H9 (cell line): ENCODE results near the gene ZBTB17. TPM values are rescaled to one million over a fixed set of nuclear protein-coding genes. Genes with fewer than 3 reads are reported as not detected.

Source experiments
- DNase-seq: peaks from one replicate; pipeline ENCODE4 v3.0.0-alpha.2; 2017
- H2AFZ ChIP-seq: one replicate; pipeline ENCODE4 v1.6.1; 2013; ENCODE audit warnings: mild to moderate bottlenecking, low read length, control low read depth, moderate library complexity
- H2AK5ac ChIP-seq: 2 replicates; pipeline ENCODE4 v1.6.1; 2013; ENCODE audit warnings: low read length, control low read depth, mixed read lengths; ENCODE audit not compliant: insufficient read length
- H2BK120ac ChIP-seq: one replicate; pipeline ENCODE4 v1.6.1; 2013; ENCODE audit warnings: low read depth, mild to moderate bottlenecking, low read length, control low read depth, inconsistent platforms; ENCODE audit not compliant: poor library complexity, severe bottlenecking
- H2BK12ac ChIP-seq: 2 replicates; pipeline ENCODE4 v1.6.1; 2013; ENCODE audit warnings: low read length, control low read depth, mixed read lengths, low read depth; ENCODE audit not compliant: insufficient read length
- H2BK15ac ChIP-seq: 2 replicates; pipeline ENCODE4 v1.6.1; 2013; ENCODE audit warnings: low read depth, low read length, control low read depth
- H2BK20ac ChIP-seq: one replicate; pipeline ENCODE4 v1.6.1; 2013; ENCODE audit warnings: low read depth, mild to moderate bottlenecking, low read length, control low read depth, inconsistent platforms; ENCODE audit not compliant: poor library complexity, severe bottlenecking
- H2BK5ac ChIP-seq: 2 replicates; pipeline ENCODE4 v1.6.1; 2013; ENCODE audit warnings: low read length, control low read depth, mixed read lengths; ENCODE audit not compliant: insufficient read length
- H3K14ac ChIP-seq: 2 replicates; pipeline ENCODE4 v1.6.1; 2013; ENCODE audit warnings: low read length, control low read depth; ENCODE audit not compliant: insufficient read depth
- H3K18ac ChIP-seq: 2 replicates; pipeline ENCODE4 v1.6.1; 2013; ENCODE audit warnings: low read depth, mild to moderate bottlenecking, mixed read lengths, low read length, control low read depth; ENCODE audit not compliant: insufficient read length
- H3K23ac ChIP-seq: 2 replicates; pipeline ENCODE4 v1.6.1; 2013; ENCODE audit warnings: low read length, control low read depth, mixed read lengths, low read depth; ENCODE audit not compliant: insufficient read length
- H3K23me2 ChIP-seq: 2 replicates; pipeline ENCODE4 v1.6.1; 2013; ENCODE audit warnings: low read depth, mild to moderate bottlenecking, mixed read lengths, low read length, control low read depth; ENCODE audit not compliant: insufficient read length, poor library complexity, severe bottlenecking
- H3K27ac ChIP-seq: 2 replicates; pipeline ENCODE4 v1.5.1; 2013; ENCODE audit warnings: low read length, control low read depth, mixed read lengths, low read depth; ENCODE audit not compliant: insufficient read length
- H3K27me3 ChIP-seq: 2 replicates; pipeline ENCODE4 v1.6.1; 2013; ENCODE audit warnings: low read length, control low read depth, inconsistent platforms; ENCODE audit not compliant: insufficient read depth
- H3K4ac ChIP-seq: 2 replicates; pipeline ENCODE4 v1.6.1; 2013; ENCODE audit warnings: low read depth, mild to moderate bottlenecking, control low read depth, inconsistent platforms, low read length, moderate library complexity
- H3K4me1 ChIP-seq: 2 replicates; pipeline ENCODE4 v1.6.1; 2013; ENCODE audit warnings: low read length, control low read depth, inconsistent platforms; ENCODE audit not compliant: insufficient read depth
- H3K4me2 ChIP-seq: 2 replicates; pipeline ENCODE4 v1.6.1; 2013; ENCODE audit warnings: low read length, control low read depth, mixed read lengths; ENCODE audit not compliant: insufficient read length, insufficient read depth
- H3K56ac ChIP-seq: 2 replicates; pipeline ENCODE4 v1.6.1; 2013; ENCODE audit warnings: low read depth, mild to moderate bottlenecking, mixed read lengths, low read length, control low read depth; ENCODE audit not compliant: insufficient read length
- H3K79me1 ChIP-seq: 2 replicates; pipeline ENCODE4 v1.6.1; 2013; ENCODE audit warnings: low read depth, mild to moderate bottlenecking, moderate library complexity, low read length, control low read depth, inconsistent platforms; ENCODE audit not compliant: insufficient read depth, poor library complexity, severe bottlenecking
- H3K79me2 ChIP-seq: 2 replicates; pipeline ENCODE4 v1.6.1; 2013; ENCODE audit warnings: low read length, control low read depth, inconsistent platforms; ENCODE audit not compliant: insufficient read depth
- H3K9ac ChIP-seq: 2 replicates; pipeline ENCODE4 v1.6.1; 2013; ENCODE audit warnings: low read length, control low read depth, mixed read lengths; ENCODE audit not compliant: insufficient read length; ENCODE audit errors: extremely low read depth
- H3K9me3 ChIP-seq: one replicate; pipeline ENCODE4 v1.6.1; 2013; ENCODE audit warnings: low read depth, low read length, inconsistent platforms; ENCODE audit not compliant: control insufficient read depth
- H3T11ph ChIP-seq: one replicate; pipeline ENCODE4 v1.6.1; 2013; ENCODE audit warnings: mild to moderate bottlenecking, low read length, control low read depth, inconsistent platforms
- H4K20me1 ChIP-seq: one replicate; pipeline ENCODE4 v1.6.1; 2013; ENCODE audit not compliant: control insufficient read depth, insufficient read length, insufficient read depth
- H4K5ac ChIP-seq: 2 replicates; pipeline ENCODE4 v1.6.1; 2013; ENCODE audit warnings: low read depth, mild to moderate bottlenecking, mixed read lengths, low read length, control low read depth; ENCODE audit not compliant: insufficient read length
- H4K8ac ChIP-seq: replicated peaks from 2 replicates; pipeline ENCODE4 v1.6.1; 2013; ENCODE audit warnings: low read length, control low read depth, mixed read lengths, low read depth; ENCODE audit not compliant: insufficient read length
- H4K91ac ChIP-seq: 2 replicates; pipeline ENCODE4 v1.6.1; 2013; ENCODE audit warnings: low read depth, mild to moderate bottlenecking, moderate library complexity, mixed read lengths, low read length, control low read depth; ENCODE audit not compliant: insufficient read length
- H3K27ac Mint-ChIP-seq, 3 experiments: 2 replicates in 2 of 3; 3 replicates in 1 of 3; pipeline ENCODE4 v1.8.0; 2020 to 2021; ENCODE audit warnings: mixed read lengths in 3 of 3, mild to moderate bottlenecking in 1 of 3, moderate library complexity in 1 of 3
- H3K27me3 Mint-ChIP-seq: 2 replicates; pipeline ENCODE4 v1.8.0; 2021; ENCODE audit warnings: low read depth, mild to moderate bottlenecking, moderate library complexity, mixed read lengths
- H3K36me3 Mint-ChIP-seq, 3 experiments: 2 replicates in 2 of 3; 3 replicates in 1 of 3; pipeline ENCODE4 v1.8.0; 2020 to 2021; ENCODE audit warnings: low read depth in 3 of 3, mixed read lengths in 3 of 3; ENCODE audit not compliant: insufficient read depth in 1 of 3
- H3K4me1 Mint-ChIP-seq, 2 experiments: 2 replicates each; pipeline ENCODE4 v1.8.0; 2020; ENCODE audit warnings: mixed read lengths in 2 of 2
- H3K4me3 Mint-ChIP-seq, 2 experiments: 2 replicates in 1 of 2; 3 replicates in 1 of 2; pipeline ENCODE4 v1.8.0; 2020 to 2021; ENCODE audit warnings: mild to moderate bottlenecking in 2 of 2, mixed read lengths in 2 of 2, moderate library complexity in 1 of 2
- H3K9me3 Mint-ChIP-seq, 2 experiments: 2 replicates in 1 of 2; 3 replicates in 1 of 2; pipeline ENCODE4 v1.8.0; 2020; ENCODE audit warnings: mild to moderate bottlenecking in 2 of 2, mixed read lengths in 2 of 2, moderate library complexity in 1 of 2
- WGBS: extraction: QIAGEN DNeasy Blood & Tissue Kit; methylation state at CpG from one replicate; pipeline ENCODE4 v1.1.7; 2013; ENCODE audit warnings: missing lambda C conversion rate, low lambda C conversion rate, mixed read lengths; ENCODE audit not compliant: insufficient read length; ENCODE audit errors: extremely low coverage; 5-methylcytosine and 5-hydroxymethylcytosine counted together
- total RNA-seq: library from RNA; stranded (reverse); gene quantifications from 2 replicates; pipeline ENCODE4 v1.2.1, GENCODE V29; 2021
- TF ChIP-seq, protein P1 (sequence below): fragments of 200-600 bp; sonication (generic); conservative IDR thresholded peaks from 3 replicates; pipeline ENCODE4 v1.8.0; 2021; ENCODE audit warnings: antibody characterized with exemption, mild to moderate bottlenecking

The ZBTB17 gene
- total RNA-seq, 1 experiment from 2014 or later, result 16.5 TPM

DNA sequence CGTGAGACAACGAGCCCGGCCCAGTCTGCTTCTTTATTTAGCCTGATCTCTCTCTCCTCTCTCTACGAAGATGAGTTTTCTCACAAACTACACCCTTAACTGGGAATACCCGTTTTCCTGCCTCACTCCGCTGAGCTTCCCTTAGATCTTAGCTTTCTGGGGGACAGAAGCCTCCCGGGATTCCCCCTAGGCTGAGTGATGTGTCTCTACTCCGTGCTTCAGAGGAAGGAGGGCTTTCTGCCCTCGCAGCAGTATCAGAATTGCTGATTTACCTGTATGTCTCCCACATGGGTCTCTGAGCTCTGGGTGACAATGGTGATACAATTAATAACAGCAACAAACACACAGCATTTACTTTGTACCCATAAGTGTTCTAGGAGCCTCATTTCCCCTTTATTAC lies 1.0 kb downstream of the ZBTB17 start:
- H3K9me3 ChIP-seq, result no peaks in the 10 kb centered on the region
- no peak overlapping the region for H3T11ph ChIP-seq
- no peaks in the 10 kb centered on the region for H3K79me1 ChIP-seq
- TF ChIP-seq, protein P1, sequence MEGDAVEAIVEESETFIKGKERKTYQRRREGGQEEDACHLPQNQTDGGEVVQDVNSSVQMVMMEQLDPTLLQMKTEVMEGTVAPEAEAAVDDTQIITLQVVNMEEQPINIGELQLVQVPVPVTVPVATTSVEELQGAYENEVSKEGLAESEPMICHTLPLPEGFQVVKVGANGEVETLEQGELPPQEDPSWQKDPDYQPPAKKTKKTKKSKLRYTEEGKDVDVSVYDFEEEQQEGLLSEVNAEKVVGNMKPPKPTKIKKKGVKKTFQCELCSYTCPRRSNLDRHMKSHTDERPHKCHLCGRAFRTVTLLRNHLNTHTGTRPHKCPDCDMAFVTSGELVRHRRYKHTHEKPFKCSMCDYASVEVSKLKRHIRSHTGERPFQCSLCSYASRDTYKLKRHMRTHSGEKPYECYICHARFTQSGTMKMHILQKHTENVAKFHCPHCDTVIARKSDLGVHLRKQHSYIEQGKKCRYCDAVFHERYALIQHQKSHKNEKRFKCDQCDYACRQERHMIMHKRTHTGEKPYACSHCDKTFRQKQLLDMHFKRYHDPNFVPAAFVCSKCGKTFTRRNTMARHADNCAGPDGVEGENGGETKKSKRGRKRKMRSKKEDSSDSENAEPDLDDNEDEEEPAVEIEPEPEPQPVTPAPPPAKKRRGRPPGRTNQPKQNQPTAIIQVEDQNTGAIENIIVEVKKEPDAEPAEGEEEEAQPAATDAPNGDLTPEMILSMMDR, result no peak
- peak overlapping the region; percentile 86 to 93 for H3K4me3 Mint-ChIP-seq
- H3K27me3 ChIP-seq, result no peaks in the 10 kb centered on the region
- H4K20me1 ChIP-seq, result no peaks in the 10 kb centered on the region
- H3K27me3 Mint-ChIP-seq, result peaks cover 3% of the 10 kb centered on the region; the same call in 1 of the 2 replicates
- no peaks in the 10 kb centered on the region for H3K4me1 ChIP-seq
- no peak overlapping the region for H2BK12ac ChIP-seq
- no peak overlapping the region for H3K18ac ChIP-seq
- H3K56ac ChIP-seq, result no peak overlapping the region
- no peak overlapping the region for H3K4ac ChIP-seq
- no peak overlapping the region for H2AK5ac ChIP-seq
- no peak overlapping the region for H2BK20ac ChIP-seq
- no peak overlapping the region for H2BK120ac ChIP-seq
- H3K27ac Mint-ChIP-seq, result peak overlapping the region in 1 of 3 experiments; percentile 40; a peak in 1 of 7 replicates
- no peak overlapping the region for H4K5ac ChIP-seq
- H2BK15ac ChIP-seq, result no peak overlapping the region
- no peak overlapping the region for H2BK5ac ChIP-seq
- peaks cover 0 to 4% of the 10 kb centered on the region in 2 experiments; a peak in 3 of 5 replicates for H3K9me3 Mint-ChIP-seq
- no peak overlapping the region for H3K9ac ChIP-seq
- H3K14ac ChIP-seq, result no peak overlapping the region
- H3K23me2 ChIP-seq, result no peaks in the 10 kb centered on the region
- H3K27ac ChIP-seq, result no peak overlapping the region
- DNase-seq, result no peak
- no peak overlapping the region for H4K8ac ChIP-seq
- no CpG with 5 or more reads among the region's 9 CpGs for WGBS
- no peak overlapping the region for H4K91ac ChIP-seq
- peaks cover 14 to 25% (median 16%) of the 10 kb centered on the region in 3 experiments for H3K36me3 Mint-ChIP-seq
- H3K4me2 ChIP-seq, result peak overlapping the region; percentile 58
- H3K23ac ChIP-seq, result no peak overlapping the region
- H3K4me1 Mint-ChIP-seq, result peaks cover 11 to 14% of the 10 kb centered on the region in 2 experiments
- no peaks in the 10 kb centered on the region for H3K79me2 ChIP-seq
- H2AFZ ChIP-seq, result no peak overlapping the region
